GM23338 (cell line): ENCODE measurements around the gene PTGER2.

Experiments
- CREB1 ChIP-seq: fragments of 250-450 bp; sonication (Bioruptor Pico); IDR thresholded peaks from 2 replicates; pipeline ENCODE4 v1.5.0; 2020; ENCODE audit warnings: low read depth, mild to moderate bottlenecking, moderate library complexity
- EZH2 ChIP-seq: fragments of 200-600 bp; sonication (generic); IDR thresholded peaks from one replicate; pipeline ENCODE4 v1.8.0; 2017; ENCODE audit warnings: antibody characterized with exemption, mild to moderate bottlenecking, low read depth; ENCODE audit not compliant: unreplicated experiment
- EZH2phosphoT487 ChIP-seq: fragments of 200-600 bp; sonication (generic); IDR thresholded peaks from one replicate; pipeline ENCODE4 v1.8.1; 2018; ENCODE audit warnings: antibody characterized with exemption; ENCODE audit not compliant: unreplicated experiment
- POLR2AphosphoS5 ChIP-seq: IDR thresholded peaks from 2 replicates; pipeline ENCODE4 v1.6.1; 2016; ENCODE audit warnings: antibody characterized with exemption, low read depth
- ZNF331 ChIP-seq: fragments of 250-450 bp; sonication (Bioruptor Pico); IDR thresholded peaks from 2 replicates; pipeline ENCODE4 v1.5.0; 2020; ENCODE audit warnings: low read depth, mild to moderate bottlenecking, moderate library complexity
- TF ChIP-seq, protein P1 (sequence below), 2 experiments: fragments of 200-600 bp in 1 of 2; sonication (generic) in 1 of 2; conservative IDR thresholded peaks; 2 replicates each; pipeline versions ENCODE4 v1.5.1 to v1.6.1; 2016 to 2017; ENCODE audit warnings: antibody characterized with exemption in 2 of 2, low read depth in 2 of 2, mild to moderate bottlenecking in 2 of 2, moderate library complexity in 1 of 2
- TF ChIP-seq, protein P2 (sequence below): IDR thresholded peaks from one replicate; pipeline ENCODE4 v1.6.1; 2018; ENCODE audit warnings: antibody characterized with exemption; ENCODE audit not compliant: unreplicated experiment
- TF ChIP-seq, protein P3 (sequence below): IDR thresholded peaks from 2 replicates; pipeline ENCODE4 v1.6.1; 2016; ENCODE audit warnings: antibody characterized with exemption

- no peak for TF ChIP-seq POLR2AphosphoS5
- TF ChIP-seq, protein P1, sequence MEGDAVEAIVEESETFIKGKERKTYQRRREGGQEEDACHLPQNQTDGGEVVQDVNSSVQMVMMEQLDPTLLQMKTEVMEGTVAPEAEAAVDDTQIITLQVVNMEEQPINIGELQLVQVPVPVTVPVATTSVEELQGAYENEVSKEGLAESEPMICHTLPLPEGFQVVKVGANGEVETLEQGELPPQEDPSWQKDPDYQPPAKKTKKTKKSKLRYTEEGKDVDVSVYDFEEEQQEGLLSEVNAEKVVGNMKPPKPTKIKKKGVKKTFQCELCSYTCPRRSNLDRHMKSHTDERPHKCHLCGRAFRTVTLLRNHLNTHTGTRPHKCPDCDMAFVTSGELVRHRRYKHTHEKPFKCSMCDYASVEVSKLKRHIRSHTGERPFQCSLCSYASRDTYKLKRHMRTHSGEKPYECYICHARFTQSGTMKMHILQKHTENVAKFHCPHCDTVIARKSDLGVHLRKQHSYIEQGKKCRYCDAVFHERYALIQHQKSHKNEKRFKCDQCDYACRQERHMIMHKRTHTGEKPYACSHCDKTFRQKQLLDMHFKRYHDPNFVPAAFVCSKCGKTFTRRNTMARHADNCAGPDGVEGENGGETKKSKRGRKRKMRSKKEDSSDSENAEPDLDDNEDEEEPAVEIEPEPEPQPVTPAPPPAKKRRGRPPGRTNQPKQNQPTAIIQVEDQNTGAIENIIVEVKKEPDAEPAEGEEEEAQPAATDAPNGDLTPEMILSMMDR (conservative IDR thresholded peaks at IDR 0.05; ENCODE audit: low read depth in 2 of 2) = no peak
- TF ChIP-seq, protein P2, sequence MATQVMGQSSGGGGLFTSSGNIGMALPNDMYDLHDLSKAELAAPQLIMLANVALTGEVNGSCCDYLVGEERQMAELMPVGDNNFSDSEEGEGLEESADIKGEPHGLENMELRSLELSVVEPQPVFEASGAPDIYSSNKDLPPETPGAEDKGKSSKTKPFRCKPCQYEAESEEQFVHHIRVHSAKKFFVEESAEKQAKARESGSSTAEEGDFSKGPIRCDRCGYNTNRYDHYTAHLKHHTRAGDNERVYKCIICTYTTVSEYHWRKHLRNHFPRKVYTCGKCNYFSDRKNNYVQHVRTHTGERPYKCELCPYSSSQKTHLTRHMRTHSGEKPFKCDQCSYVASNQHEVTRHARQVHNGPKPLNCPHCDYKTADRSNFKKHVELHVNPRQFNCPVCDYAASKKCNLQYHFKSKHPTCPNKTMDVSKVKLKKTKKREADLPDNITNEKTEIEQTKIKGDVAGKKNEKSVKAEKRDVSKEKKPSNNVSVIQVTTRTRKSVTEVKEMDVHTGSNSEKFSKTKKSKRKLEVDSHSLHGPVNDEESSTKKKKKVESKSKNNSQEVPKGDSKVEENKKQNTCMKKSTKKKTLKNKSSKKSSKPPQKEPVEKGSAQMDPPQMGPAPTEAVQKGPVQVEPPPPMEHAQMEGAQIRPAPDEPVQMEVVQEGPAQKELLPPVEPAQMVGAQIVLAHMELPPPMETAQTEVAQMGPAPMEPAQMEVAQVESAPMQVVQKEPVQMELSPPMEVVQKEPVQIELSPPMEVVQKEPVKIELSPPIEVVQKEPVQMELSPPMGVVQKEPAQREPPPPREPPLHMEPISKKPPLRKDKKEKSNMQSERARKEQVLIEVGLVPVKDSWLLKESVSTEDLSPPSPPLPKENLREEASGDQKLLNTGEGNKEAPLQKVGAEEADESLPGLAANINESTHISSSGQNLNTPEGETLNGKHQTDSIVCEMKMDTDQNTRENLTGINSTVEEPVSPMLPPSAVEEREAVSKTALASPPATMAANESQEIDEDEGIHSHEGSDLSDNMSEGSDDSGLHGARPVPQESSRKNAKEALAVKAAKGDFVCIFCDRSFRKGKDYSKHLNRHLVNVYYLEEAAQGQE = no peak
- no peak for TF ChIP-seq EZH2
- TF ChIP-seq CREB1 (CRISPR knock-in tag) = no peak
- no peak for TF ChIP-seq EZH2phosphoT487
- TF ChIP-seq, protein P3, sequence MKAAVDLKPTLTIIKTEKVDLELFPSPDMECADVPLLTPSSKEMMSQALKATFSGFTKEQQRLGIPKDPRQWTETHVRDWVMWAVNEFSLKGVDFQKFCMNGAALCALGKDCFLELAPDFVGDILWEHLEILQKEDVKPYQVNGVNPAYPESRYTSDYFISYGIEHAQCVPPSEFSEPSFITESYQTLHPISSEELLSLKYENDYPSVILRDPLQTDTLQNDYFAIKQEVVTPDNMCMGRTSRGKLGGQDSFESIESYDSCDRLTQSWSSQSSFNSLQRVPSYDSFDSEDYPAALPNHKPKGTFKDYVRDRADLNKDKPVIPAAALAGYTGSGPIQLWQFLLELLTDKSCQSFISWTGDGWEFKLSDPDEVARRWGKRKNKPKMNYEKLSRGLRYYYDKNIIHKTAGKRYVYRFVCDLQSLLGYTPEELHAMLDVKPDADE = no peak
- no peak for TF ChIP-seq ZNF331 (CRISPR knock-in tag)
These were observed 38.7 kb upstream of the PTGER2 start for GRCh38 chr14:52275372-52275771.
